B cell (primary cell): ENCODE measurements around the gene ENTPD1. TPM values are rescaled to one million over a fixed set of nuclear protein-coding genes. Genes with fewer than 3 reads are reported as not detected.

Experiments
- ATAC-seq: fragments of 200-7000 bp; cut with Tn5 transposase; one replicate; pipeline ENCODE4 v1.10.0; 2021; ENCODE audit warnings: low read depth, mild to moderate bottlenecking, moderate number of reproducible peaks, moderate library complexity
- CTCF ChIA-PET: fragments of 350-600 bp; sonication (Branson Sonifier 250); formaldehyde crosslinking; loops from one replicate; lab custom pipeline; 2021; ENCODE audit warnings: antibody characterized with exemption, inconsistent platforms; lab: Charles Lee
- POLR2A ChIA-PET: fragments of 350-600 bp; sonication (Branson Sonifier 250); formaldehyde crosslinking; loops from one replicate; lab custom pipeline; 2021; ENCODE audit warnings: antibody characterized with exemption; lab: Charles Lee
- DNase-seq: peaks from one replicate; pipeline ENCODE4 v3.0.0; 2013
- H2AFZ ChIP-seq: 2 replicates; pipeline ENCODE4 v1.6.1; 2012; ENCODE audit warnings: mild to moderate bottlenecking, low read depth, low read length; ENCODE audit not compliant: insufficient read depth, poor library complexity, severe bottlenecking
- H3K27ac ChIP-seq, 2 donors: 1 replicate in 1 of 2; 2 replicates in 1 of 2; pipeline ENCODE4 v1.5.1; 2012 to 2013; ENCODE audit warnings: low read length in 2 of 2, mild to moderate bottlenecking in 2 of 2, moderate library complexity in 1 of 2
- H3K27me3 ChIP-seq, 4 experiments: fragments of 200-600 bp in 1 of 4; sonication (generic) in 1 of 4; replicated peaks in 1 of 4; 1 replicate in 2 of 4; 2 replicates in 2 of 4; pipeline versions ENCODE4 v1.6.1 to v1.7.0; 2013 to 2016; ENCODE audit warnings: low read length in 3 of 4, mild to moderate bottlenecking in 2 of 4, mixed read lengths in 1 of 4, moderate library complexity in 1 of 4; ENCODE audit not compliant: insufficient read depth in 4 of 4, control insufficient read depth in 3 of 4; ENCODE audit errors: control extremely low read depth in 1 of 4
- H3K36me3 ChIP-seq, 2 experiments: replicated peaks in 1 of 2; 1 replicate in 1 of 2; 2 replicates in 1 of 2; pipeline versions ENCODE4 v1.6.1 to v1.7.1; 2013; ENCODE audit warnings: low read length in 1 of 2; ENCODE audit not compliant: insufficient read depth in 2 of 2, control insufficient read depth in 1 of 2; ENCODE audit errors: control extremely low read depth in 1 of 2, extremely low read depth in 1 of 2
- H3K4me1 ChIP-seq, 2 donors: fragments of 200-600 bp in 1 of 2; sonication (generic) in 1 of 2; 1 replicate in 1 of 2; 2 replicates in 1 of 2; pipeline versions ENCODE4 v1.5.1 to v1.6.1; 2013 to 2017; ENCODE audit warnings: low read length in 2 of 2; ENCODE audit not compliant: control insufficient read depth in 2 of 2, insufficient read depth in 2 of 2
- H3K4me2 ChIP-seq: replicated peaks from 2 replicates; pipeline ENCODE3; 2012; ENCODE audit warnings: mild to moderate bottlenecking, low read depth, low read length; ENCODE audit not compliant: poor library complexity, severe bottlenecking
- H3K4me3 ChIP-seq, 5 experiments: fragments of 200-600 bp in 1 of 5; sonication (generic) in 1 of 5; 1 replicate in 3 of 5; 2 replicates in 2 of 5; pipeline versions ENCODE4 v1.5.1 to v1.7.0; 2011 to 2016; ENCODE audit warnings: low read length in 4 of 5, mild to moderate bottlenecking in 4 of 5, low read depth in 2 of 5, control low read depth in 1 of 5, moderate library complexity in 1 of 5; ENCODE audit not compliant: insufficient read depth in 1 of 5; ENCODE audit errors: control extremely low read depth in 1 of 5, extremely low read depth in 1 of 5
- H3K79me2 ChIP-seq: fragments of 200-600 bp; sonication (generic); one replicate; pipeline ENCODE4 v1.6.0; 2016; ENCODE audit warnings: low read length; ENCODE audit not compliant: control insufficient read depth, insufficient read depth
- H3K9ac ChIP-seq: fragments of 200-600 bp; sonication (generic); 2 replicates; pipeline ENCODE4 v1.6.1; 2017; ENCODE audit warnings: mild to moderate bottlenecking, low read length, moderate library complexity
- H3K9me3 ChIP-seq, 3 donors: one replicate each; pipeline versions ENCODE4 v1.6.1 to v1.7.1; 2013; ENCODE audit warnings: low read length in 2 of 3; ENCODE audit not compliant: control insufficient read depth in 2 of 3, insufficient read depth in 1 of 3; ENCODE audit errors: control extremely low read depth in 1 of 3
- H4K20me1 ChIP-seq: 2 replicates; pipeline ENCODE4 v1.6.0; 2012; ENCODE audit warnings: mild to moderate bottlenecking, low read length; ENCODE audit not compliant: insufficient read depth, control insufficient read depth, poor library complexity, severe bottlenecking
- H3K27ac Mint-ChIP-seq: one replicate; pipeline ENCODE4 v1.8.0; 2021; ENCODE audit warnings: mixed read lengths
- H3K27me3 Mint-ChIP-seq: one replicate; pipeline ENCODE4 v1.8.0; 2021; ENCODE audit warnings: mixed read lengths
- H3K4me1 Mint-ChIP-seq: one replicate; pipeline ENCODE4 v1.8.0; 2021; ENCODE audit warnings: mixed read lengths
- H3K4me3 Mint-ChIP-seq: one replicate; pipeline ENCODE4 v1.8.0; 2021; ENCODE audit warnings: mixed read lengths
- H3K9me3 Mint-ChIP-seq: one replicate; pipeline ENCODE4 v1.8.0; 2022; ENCODE audit warnings: mixed read lengths; ENCODE audit not compliant: insufficient read depth
- EZH2 ChIP-seq: IDR thresholded peaks from 2 replicates; pipeline ENCODE4 v1.6.1; 2012; ENCODE audit warnings: borderline replicate concordance, low read depth, mild to moderate bottlenecking, moderate library complexity, low read length; ENCODE audit not compliant: insufficient read depth, poor library complexity, severe bottlenecking
- WGBS: methylation state at CpG from one replicate; pipeline ENCODE4 v1.1.5; 2013; ENCODE audit warnings: missing lambda C conversion rate; ENCODE audit not compliant: insufficient coverage; 5-methylcytosine and 5-hydroxymethylcytosine counted together
- intact Hi-C: fragments of 100-400 bp; cut with micrococcal nuclease; formaldehyde crosslinking; loops from one replicate; pipeline ENCODE4 v1.10.0; 2022
- polyA plus RNA-seq: library from polyadenylated mRNA; depleted of rRNA; stranded (reverse); fragments of >200 nt; gene quantifications from 2 replicates; pipeline ENCODE4 v1.2.3, GENCODE V29; 2012
- total RNA-seq, 2 donors: library from RNA; stranded (reverse); fragments of 120-200 nt in 1 of 2; gene quantifications; 1 replicate in 1 of 2; 2 replicates in 1 of 2; pipeline versions ENCODE4 v1.2.3 to v1.2.4, GENCODE V29; 2013 to 2022
- TF ChIP-seq, protein P1 (sequence below): fragments of 200-600 bp; IDR thresholded peaks from one replicate; pipeline ENCODE4 v1.8.0; 2022; ENCODE audit warnings: antibody characterized with exemption, mild to moderate bottlenecking

The ENTPD1 gene
- total and polyA plus RNA-seq, 2 donors (not counting 1 experiment from before 2014, with no cell fraction given), result 25.9 to 96.3 TPM

DNA sequence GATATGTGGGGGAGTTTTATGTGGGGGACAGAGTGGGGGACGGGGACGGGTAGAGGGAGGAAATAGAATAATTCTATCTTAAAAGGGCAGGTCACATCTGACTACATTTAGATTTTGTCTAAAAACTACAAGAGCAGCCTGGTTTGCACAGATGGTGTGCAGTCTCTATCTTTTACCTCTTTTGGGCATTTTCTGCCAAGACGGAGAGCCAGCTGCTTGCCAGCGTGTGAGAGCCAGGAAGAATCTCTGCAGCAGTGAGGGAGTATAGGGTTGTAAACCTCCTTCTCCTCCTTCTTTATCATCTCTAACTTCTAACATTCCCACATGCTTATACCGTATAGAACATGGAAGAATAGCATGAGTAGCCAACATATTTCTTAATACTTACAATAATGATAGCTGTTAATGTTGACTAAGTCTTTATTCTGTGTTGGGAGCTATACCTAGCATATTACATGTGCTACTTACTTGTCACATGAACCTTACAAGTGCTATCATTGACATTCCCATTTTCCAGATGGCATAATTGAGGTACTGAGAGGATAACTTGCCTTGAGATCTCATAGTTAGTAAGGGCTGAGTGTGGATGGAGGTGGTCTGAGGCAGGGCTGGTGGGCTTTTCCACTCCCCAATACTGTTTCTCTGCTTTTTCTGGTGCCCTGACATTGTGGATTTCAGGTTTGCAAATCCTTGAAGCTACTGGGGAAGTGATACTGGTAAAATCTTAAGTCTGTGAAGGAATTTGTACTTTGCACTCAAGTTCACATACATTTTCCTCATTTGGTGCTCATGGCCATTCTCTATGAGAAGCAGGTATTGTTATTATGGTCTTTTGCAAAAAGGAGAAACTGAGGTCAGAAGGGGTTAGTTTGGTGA, 1.1 kb downstream of the ENTPD1 start:
- peak overlapping the region; percentile 99 for H3K4me3 Mint-ChIP-seq
- POLR2A ChIA-PET, result interaction anchor here (0.6 to 5.4 kb wide), 14 partner anchors 10 to 475 kb away, joined by 3 to 47 read pairs (median 8); partner anchors contain the start of gene TCTN3
- Histone ChIP-seq H4K20me1 (no peaks in the 10 kb centered on the region), H3K27ac (peak overlapping the region; percentile 58 to 94), H3K27me3 (no peaks in the 10 kb centered on the region), H3K9me3 (no peaks in the 10 kb centered on the region), H3K4me1 (peaks cover 62 to 64% of the 10 kb centered on the region in 2 donors), H3K9ac (peak overlapping the region; percentile 84), H3K36me3 (no peaks in the 10 kb centered on the region), H3K4me3 (peak overlapping the region; percentile 55 to 86 (median 68)), H3K4me2 (peak overlapping the region; percentile 86), H3K79me2 (peaks cover 59% of the 10 kb centered on the region), H2AFZ (peak overlapping the region; percentile 72)
- no peak for ATAC-seq
- H3K4me1 Mint-ChIP-seq, result peaks cover 65% of the 10 kb centered on the region
- intact Hi-C loops, result loop anchor here (1.0 to 5.0 kb wide), 6 partner anchors 8 to 515 kb away; partner anchors contain the start of gene BLNK
- no peaks in the 10 kb centered on the region for H3K27me3 Mint-ChIP-seq
- peak; percentile 65 for DNase-seq
- WGBS, result no CpG with 5 or more reads among the region's 5 CpGs
- no peaks in the 10 kb centered on the region for H3K9me3 Mint-ChIP-seq
- no peak for TF ChIP-seq EZH2
- TF ChIP-seq, protein P1, sequence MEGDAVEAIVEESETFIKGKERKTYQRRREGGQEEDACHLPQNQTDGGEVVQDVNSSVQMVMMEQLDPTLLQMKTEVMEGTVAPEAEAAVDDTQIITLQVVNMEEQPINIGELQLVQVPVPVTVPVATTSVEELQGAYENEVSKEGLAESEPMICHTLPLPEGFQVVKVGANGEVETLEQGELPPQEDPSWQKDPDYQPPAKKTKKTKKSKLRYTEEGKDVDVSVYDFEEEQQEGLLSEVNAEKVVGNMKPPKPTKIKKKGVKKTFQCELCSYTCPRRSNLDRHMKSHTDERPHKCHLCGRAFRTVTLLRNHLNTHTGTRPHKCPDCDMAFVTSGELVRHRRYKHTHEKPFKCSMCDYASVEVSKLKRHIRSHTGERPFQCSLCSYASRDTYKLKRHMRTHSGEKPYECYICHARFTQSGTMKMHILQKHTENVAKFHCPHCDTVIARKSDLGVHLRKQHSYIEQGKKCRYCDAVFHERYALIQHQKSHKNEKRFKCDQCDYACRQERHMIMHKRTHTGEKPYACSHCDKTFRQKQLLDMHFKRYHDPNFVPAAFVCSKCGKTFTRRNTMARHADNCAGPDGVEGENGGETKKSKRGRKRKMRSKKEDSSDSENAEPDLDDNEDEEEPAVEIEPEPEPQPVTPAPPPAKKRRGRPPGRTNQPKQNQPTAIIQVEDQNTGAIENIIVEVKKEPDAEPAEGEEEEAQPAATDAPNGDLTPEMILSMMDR, result no peak
- H3K27ac Mint-ChIP-seq, result peak overlapping the region; percentile 97
- CTCF ChIA-PET, result interaction anchor here (0.7 to 10.4 kb wide), 18 partner anchors 11 to 473 kb away, joined by 3 to 279 read pairs (median 9); partner anchors contain the start of gene TCTN3
